HG03280 (cell line): ENCODE results near the gene ATP6V0D1.
"Not testable (repeated sequence)": the region's sequence is repeated elsewhere in the genome, so short reads cannot be mapped to it uniquely, and the experiment has no call there.

ENCODE experiments used
- ATAC-seq: cut with Tn5 transposase; IDR thresholded peaks from one replicate; pipeline ENCODE4 v1.9.1; 2021; ENCODE audit warnings: mild to moderate bottlenecking, moderate library complexity; ENCODE audit not compliant: unreplicated experiment

The ATP6V0D1 gene

GRCh38 chr16:67480833-67481560, at the start of gene ATP6V0D1:
Gene ATP6V0D1 (minus strand): TSS chr16:67481157. CDS start chr16:67481086, 71 bp downstream.
- ATAC-seq = peak; percentile 97

- ATAC-seq = peak; percentile 36
Measured at GRCh38 chr16:67530013-67530939, 49.3 kb upstream of the ATP6V0D1 start.

GRCh38 chr16:67529582-67530012, 48.6 kb upstream of the ATP6V0D1 start:
- ATAC-seq = no peak

GRCh38 chr16:67528870-67529581, 48.1 kb upstream of the ATP6V0D1 start:
- no peak for ATAC-seq

GRCh38 chr16:67528222-67528869, 47.4 kb upstream of the ATP6V0D1 start, which contains the start of gene RIPOR1:
Gene RIPOR1 (plus strand): TSS chr16:67528829. CDS start chr16:67538447, 9,618 bp downstream.
- peak; percentile 40 for ATAC-seq

- ATAC-seq = no peak
Measured at GRCh38 chr16:67526149-67526791, 45.3 kb upstream of the ATP6V0D1 start.

- ATAC-seq = no peak
Measured at GRCh38 chr16:67525176-67525860, 44.4 kb upstream of the ATP6V0D1 start.

- ATAC-seq = peak; percentile 77
Measured at GRCh38 chr16:67521095-67521804, 40.3 kb upstream of the ATP6V0D1 start.

- no peak for ATAC-seq
Measured at GRCh38 chr16:67519242-67519641, 38.3 kb upstream of the ATP6V0D1 start.

- ATAC-seq = no peak
Measured at GRCh38 chr16:67518676-67519075, 37.7 kb upstream of the ATP6V0D1 start.

GRCh38 chr16:67517661-67518423, 36.9 kb upstream of the ATP6V0D1 start:
- no peak for ATAC-seq

- no peak for ATAC-seq
Measured at GRCh38 chr16:67517155-67517445, 36.1 kb upstream of the ATP6V0D1 start.

- ATAC-seq = no peak
Measured at GRCh38 chr16:67516296-67517154, 35.6 kb upstream of the ATP6V0D1 start.

GRCh38 chr16:67514382-67514828, 33.4 kb upstream of the ATP6V0D1 start:
- ATAC-seq = peak; percentile 39

GRCh38 chr16:67513892-67514291, 32.9 kb upstream of the ATP6V0D1 start:
- not testable (repeated sequence) for ATAC-seq

GRCh38 chr16:67509016-67509415, 28.1 kb upstream of the ATP6V0D1 start:
- no peak for ATAC-seq

- ATAC-seq = no peak
Measured at GRCh38 chr16:67506468-67506867, 25.5 kb upstream of the ATP6V0D1 start.
